HFF-Myc (cell line): ENCODE measurements around the gene RBP5.

Experiments used
- DNase-seq: peaks from one replicate; pipeline ENCODE4 v3.0.0-alpha.2; 2011; ENCODE audit warnings: low read depth; ENCODE audit errors: extremely low read depth
- H3K4me3 ChIP-seq: replicated peaks from 2 replicates; pipeline ENCODE4 v1.5.1; 2011; ENCODE audit warnings: low read depth, mild to moderate bottlenecking, control low read depth, low read length
- CTCF ChIP-seq: IDR thresholded peaks from 2 replicates; pipeline ENCODE4 v1.5.1; 2012; ENCODE audit warnings: mild to moderate bottlenecking, low read depth, low read length, control low read depth; ENCODE audit errors: missing control alignments

RBP5 gene

GRCh38 chr12:7162691-7163114 lies 34.0 kb upstream of the RBP5 start:
- H3K4me3 ChIP-seq, result no peak overlapping the region
- peak; percentile 65 for TF ChIP-seq CTCF
- no peak for DNase-seq

- DNase-seq, result no peak
- no peak overlapping the region for H3K4me3 ChIP-seq
- no peak for TF ChIP-seq CTCF
Measured at GRCh38 chr12:7161811-7162210, 33.1 kb upstream of the RBP5 start.

GRCh38 chr12:7161327-7161726 lies 32.6 kb upstream of the RBP5 start:
- TF ChIP-seq CTCF, result no peak
- no peak overlapping the region for H3K4me3 ChIP-seq
- no peak for DNase-seq

- TF ChIP-seq CTCF, result no peak
Measured at GRCh38 chr12:7160183-7160582, 31.5 kb upstream of the RBP5 start.

GRCh38 chr12:7158781-7159609 lies 30.3 kb upstream of the RBP5 start:
- no peak for DNase-seq
- no peak for TF ChIP-seq CTCF
- H3K4me3 ChIP-seq, result no peak overlapping the region

More at GRCh38 chr12:7160183-7160582, 31.5 kb upstream of the RBP5 start:
- H3K4me3 ChIP-seq, result no peak overlapping the region
- DNase-seq, result no peak

- DNase-seq, result no peak
- H3K4me3 ChIP-seq, result no peak overlapping the region
- TF ChIP-seq CTCF, result no peak
Measured at GRCh38 chr12:7157391-7157790, 28.7 kb upstream of the RBP5 start.
